Pulmonary artery endothelial cell (primary cell): Measurements from ENCODE around the gene LYRM1. TPM values are rescaled to one million over a fixed set of nuclear protein-coding genes. Genes with fewer than 3 reads are reported as not detected.
"Not testable (repeated sequence)": the region's sequence is repeated elsewhere in the genome, so short reads cannot be mapped to it uniquely, and the experiment has no call there.

Source experiments
- DNase-seq: peaks from one replicate; pipeline ENCODE4 v3.0.0-alpha.2; 2011; ENCODE audit warnings: low read depth, low spot score
- total RNA-seq: library from RNA; depleted of rRNA; stranded (reverse); fragments of >200 nt; gene quantifications from 2 replicates; pipeline ENCODE4 v1.2.3, GENCODE V29; 2014

LYRM1 gene
- total RNA-seq: 75.0 and 107 TPM in 2 replicates

DNA sequence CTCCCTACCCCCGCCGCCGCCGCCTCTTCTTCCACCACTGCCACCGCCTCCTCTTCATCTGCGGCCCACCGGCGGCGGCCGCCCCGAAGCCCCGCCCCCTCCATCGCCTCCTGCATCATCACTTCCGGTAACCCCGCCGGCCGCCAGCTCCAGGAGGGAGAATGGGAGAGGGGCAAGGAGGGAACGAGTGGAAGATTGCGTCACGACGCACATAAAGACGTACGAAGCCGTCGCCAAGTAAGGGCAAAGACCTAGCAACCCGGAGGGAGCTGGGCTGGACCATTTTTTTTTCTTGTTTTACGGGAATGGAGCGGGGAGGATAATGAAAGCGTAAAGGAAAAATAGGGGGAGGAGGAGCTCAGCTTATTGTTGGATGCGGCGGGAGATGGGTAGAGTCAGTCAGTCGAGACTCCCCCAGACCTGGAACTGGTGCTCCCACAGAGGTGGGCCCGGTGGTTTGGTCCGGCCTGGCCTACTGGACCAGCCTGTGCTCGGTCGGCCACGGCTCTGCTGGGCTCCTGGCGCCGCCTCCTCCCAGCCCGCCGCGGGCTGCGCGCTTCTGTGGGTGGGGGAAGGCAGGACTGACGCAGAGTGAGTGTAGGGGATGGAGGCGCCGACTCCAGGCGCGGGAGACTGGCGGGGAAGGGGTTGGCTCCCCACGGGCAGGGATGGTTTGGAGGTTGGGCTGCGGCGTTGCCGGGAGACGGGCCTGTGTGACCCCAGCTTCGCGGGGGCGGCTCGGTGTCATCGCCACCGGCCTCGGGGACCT lies at the start of gene LYRM1, which contains the start of gene DCUN1D3:
Gene LYRM1 (plus strand): TSS at position 473 of the 769 bp plus-strand sequence. CDS start 14,785 bp downstream, outside the sequence.
Gene DCUN1D3 (minus strand): TSS at position 60 of the 769 bp plus-strand sequence. CDS start 37,820 bp downstream, outside the sequence.
- peak; percentile 99 for DNase-seq

GRCh38 chr16:20850981-20851380 lies 49.6 kb upstream of the LYRM1 start:
- no peak for DNase-seq

DNA sequence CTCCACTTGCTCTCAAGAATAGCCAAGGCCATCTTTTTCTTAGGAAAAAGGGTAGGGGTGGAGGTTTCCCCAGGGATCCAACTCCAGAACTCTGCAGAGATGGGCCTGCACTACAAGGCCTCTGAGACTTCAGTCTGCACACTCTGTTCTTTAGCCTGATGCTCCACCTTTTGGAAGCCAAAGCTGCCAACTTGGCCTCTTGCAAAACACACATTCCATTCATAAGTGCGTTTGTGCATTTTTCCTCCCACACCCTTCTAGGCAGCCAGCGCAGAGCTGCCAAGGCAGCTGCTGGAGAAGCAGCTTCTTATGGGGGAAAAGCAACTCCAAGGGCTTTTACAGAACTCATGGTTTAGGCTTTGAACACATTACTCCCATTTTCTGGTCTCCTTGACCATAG lies 49.0 kb upstream of the LYRM1 start:
- peak; percentile 60 for DNase-seq

GRCh38 chr16:20853143-20853542 lies 47.4 kb upstream of the LYRM1 start:
- no peak for DNase-seq

- DNase-seq: no peak
These were observed 46.5 kb upstream of the LYRM1 start for GRCh38 chr16:20853981-20854620.

DNA sequence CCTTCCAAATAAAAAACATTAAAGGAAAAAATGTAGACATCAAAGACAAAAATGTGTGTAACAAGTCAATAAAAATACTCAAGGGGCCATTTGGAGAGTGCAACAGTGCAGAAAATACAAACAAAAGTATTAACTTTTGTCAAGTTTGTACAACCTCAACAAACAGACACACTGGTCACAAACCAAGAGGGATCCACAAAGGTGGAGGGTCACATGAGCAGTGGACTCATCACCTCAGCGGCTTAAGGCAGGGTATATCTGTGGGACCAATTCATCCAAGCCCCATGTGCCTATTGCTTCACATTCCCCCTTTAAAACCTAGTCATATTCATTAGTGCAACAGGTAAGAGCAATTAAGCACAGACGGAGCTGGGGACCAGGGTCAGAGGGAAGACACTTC lies 45.6 kb upstream of the LYRM1 start:
- no peak for DNase-seq

DNA sequence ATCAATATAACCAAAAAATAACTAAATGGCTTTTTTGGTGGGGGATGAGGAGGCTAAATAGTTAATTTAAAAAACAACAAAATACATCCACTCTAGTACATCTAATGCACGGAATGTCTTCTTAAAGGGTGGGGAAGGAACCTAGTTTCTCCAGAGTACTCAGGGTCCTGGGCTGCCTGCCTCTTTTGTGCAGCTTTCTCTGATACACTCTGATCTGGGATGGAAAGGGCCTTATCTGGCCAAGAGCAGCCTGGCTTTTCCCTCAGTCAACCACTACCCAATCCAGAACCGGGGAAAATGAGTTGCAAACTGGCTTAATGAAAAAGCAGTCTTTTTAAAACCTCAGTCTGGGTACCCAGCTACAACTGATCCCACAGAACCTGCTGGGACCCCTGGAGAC lies 43.3 kb upstream of the LYRM1 start:
- no peak for DNase-seq

DNA sequence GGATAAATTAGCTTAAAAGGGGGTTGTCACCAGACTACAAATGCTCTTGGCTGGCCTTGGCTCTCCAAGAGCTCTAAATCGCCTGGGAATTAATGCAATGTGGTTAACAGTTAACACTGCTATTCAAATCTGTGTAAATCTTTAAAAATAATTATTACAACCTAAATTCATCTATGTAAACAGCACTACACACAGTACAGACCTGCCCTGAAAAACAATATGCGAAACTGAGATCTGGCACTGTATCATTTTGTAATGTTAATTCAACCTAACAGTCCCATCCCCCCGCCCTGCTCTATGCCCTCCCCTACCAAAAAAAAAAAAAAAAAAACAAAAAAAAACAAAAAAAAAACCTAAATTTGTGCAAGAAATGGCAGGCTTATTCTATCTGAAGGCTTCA lies 41.3 kb upstream of the LYRM1 start:
- no peak for DNase-seq

- DNase-seq: no peak
These were observed 40.9 kb upstream of the LYRM1 start for GRCh38 chr16:20859699-20860098.

DNA sequence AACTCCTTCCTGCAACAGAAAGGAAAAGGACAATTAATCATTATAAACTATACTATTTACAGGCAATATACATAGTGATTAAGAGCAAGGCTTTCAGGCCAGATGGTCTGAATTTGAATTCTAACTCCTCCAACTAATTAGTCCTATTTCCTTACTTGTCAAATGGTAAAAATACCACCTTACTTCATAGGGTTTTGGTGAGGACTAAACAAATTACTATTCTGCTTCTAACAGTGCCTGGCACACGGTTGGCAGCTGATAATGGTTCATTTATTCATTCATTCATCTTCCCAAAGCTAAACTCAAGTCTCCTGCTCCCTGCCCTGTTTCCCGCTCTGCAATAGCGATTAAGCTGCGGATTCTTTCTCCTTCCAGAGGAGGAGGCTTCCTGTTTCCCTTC lies 40.2 kb upstream of the LYRM1 start:
- no peak for DNase-seq

GRCh38 chr16:20860995-20861394 lies 39.6 kb upstream of the LYRM1 start:
- not testable (repeated sequence) for DNase-seq

DNA sequence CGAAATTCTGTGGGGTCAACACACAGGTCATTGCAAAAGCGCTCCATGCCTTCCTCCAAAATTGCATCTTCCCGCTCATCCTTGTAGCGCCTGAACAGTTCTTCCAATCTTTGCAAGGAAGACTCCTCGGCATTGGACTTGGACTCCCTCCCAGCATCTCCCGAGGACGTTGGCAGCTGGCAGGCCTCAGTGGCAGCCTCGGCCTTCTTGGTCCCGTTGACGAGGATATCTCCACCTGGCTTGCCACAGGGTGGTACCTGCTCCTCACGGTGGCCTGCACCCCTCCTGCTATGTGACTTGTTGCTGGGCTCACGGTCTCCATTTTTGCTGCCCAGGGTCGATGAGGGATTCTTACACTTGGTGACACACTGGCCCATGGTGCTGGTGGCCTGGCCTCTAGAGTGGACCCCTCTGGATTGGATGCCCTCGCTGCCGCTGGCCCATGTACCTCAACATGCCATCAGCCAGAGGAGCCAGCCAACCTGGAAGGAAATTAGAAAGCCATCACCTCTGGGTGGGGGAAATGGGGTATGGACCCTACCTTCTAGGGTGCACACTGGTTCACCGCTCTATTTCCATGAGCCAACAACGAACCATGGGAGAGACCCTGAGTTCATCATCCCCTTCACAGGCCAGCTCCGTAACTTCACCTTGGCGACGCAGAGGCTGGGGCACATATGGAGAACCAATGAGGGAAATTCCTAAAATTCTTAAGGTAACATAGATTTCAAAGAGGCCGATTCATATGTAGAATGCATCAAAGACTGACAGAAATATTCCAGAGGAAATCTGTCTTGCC lies 38.2 kb upstream of the LYRM1 start:
- no peak for DNase-seq

GRCh38 chr16:20864376-20864775 lies 36.2 kb upstream of the LYRM1 start:
- not testable (repeated sequence) for DNase-seq

DNA sequence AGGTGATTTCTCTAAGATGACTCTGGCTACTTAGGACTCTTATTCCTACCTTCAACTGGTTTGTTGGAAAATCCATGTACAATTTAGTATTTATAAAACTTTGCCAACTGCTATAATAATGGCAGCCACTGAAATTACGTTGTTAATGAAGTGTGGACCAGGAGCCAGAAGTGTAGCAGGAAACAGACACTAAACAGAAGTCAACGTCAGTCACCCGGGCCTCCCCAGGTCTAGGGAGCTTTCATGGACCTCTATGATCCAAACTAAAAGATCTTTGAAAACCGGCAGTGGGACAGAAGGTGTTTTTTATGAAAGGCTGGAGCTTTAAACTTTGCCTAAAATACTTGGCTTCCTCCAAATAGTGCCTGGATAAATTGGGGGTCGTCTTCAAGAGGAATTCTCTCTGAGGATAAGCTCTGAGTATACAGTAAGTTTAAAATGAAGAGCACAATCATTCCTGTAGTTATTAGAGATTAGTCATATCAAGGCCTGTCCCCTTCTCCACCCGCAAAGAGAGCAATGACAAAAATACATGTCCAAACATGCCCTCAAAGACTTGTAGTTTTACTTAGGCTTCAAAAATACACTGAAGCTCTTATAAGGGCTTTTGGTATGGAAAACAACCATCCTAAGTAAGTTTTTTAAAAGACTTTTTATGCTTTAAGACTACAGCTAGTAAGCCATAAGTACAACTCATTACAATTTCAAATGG lies 35.0 kb upstream of the LYRM1 start:
- DNase-seq: no peak

GRCh38 chr16:20866145-20866772 lies 34.3 kb upstream of the LYRM1 start:
- peak; percentile 70 for DNase-seq

DNA sequence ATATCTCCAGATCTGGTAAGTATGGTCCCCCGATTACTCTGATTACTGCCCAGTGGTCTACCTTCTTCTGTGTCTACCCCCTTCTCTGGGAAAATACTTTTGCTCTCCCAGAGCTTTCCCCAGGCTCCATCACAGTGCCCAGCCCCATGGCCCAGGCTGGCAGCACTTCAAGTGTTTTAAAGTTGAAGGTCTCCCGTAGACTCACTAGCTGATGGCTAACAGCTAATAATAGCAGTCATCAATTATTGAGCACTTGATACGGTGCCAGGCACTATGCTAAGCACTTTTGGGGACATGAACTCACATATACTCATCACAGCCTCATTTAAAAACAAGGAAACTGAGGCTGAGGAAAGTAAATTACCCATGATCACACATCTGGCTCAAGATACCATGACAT lies 33.8 kb upstream of the LYRM1 start:
- no peak for DNase-seq

- DNase-seq: no peak
These were observed 33.0 kb upstream of the LYRM1 start for GRCh38 chr16:20867585-20867984.

DNA sequence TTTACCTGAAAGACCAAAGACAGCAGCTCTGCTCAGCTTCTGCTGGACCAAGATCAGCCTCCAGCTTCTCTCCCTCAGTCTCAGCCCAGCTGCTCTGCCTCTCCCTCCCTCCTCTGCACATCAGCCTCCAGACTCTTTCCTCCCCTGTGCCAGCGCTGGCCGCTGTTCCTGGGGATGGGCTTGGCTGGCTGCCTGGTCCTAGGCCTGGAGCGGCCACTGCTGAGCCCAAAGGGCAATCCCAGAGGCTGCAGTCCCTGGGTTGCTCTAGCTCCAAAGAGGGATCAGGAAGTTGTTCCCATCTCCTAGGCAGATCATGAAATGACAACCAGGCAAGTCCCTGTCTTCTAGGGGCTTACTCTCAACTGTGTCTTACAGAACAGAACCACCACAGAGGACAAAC lies 31.7 kb upstream of the LYRM1 start:
- DNase-seq: no peak

- no peak for DNase-seq
These were observed 30.3 kb upstream of the LYRM1 start for GRCh38 chr16:20870122-20870820.

- DNase-seq: no peak
These were observed 29.3 kb upstream of the LYRM1 start for GRCh38 chr16:20871258-20871657.
